Uterus (tissue), 2 donors: ENCODE results near the gene CDKAL1.

Experiments
- CTCF ChIP-seq, 4 experiments: fragments of 200-600 bp in 2 of 4; fragments of 450-650 bp in 2 of 4; sonication (generic) in 2 of 4; IDR thresholded peaks; one replicate each; pipeline ENCODE4 v1.5.1; 2016 to 2019; ENCODE audit warnings: antibody characterized with exemption in 4 of 4, mild to moderate bottlenecking in 2 of 4, moderate library complexity in 1 of 4
- POLR2A ChIP-seq, 2 donors: fragments of 450-650 bp; IDR thresholded peaks; one replicate each; pipeline ENCODE4 v1.6.1; 2016; ENCODE audit warnings: antibody characterized with exemption in 2 of 2, mild to moderate bottlenecking in 1 of 2, moderate library complexity in 1 of 2

DNA sequence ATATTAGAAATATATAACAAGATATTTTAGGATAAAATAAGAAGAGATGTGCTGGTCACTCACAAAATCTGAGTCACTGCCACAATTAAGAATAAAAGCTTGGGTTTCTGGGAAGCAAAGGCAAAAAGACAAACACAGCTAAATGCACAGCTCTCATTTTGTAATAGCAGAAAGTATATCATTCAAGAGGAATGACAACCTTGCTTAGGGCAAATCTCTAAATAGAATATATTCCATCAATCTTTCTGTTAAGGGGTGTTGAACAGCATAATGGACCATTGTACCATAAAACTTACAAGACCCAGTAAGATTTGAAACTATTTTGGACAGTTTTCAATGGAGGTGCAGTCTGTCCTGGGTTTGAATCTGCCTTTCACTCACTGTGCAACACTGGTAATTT is 594.3 kb downstream of the CDKAL1 start:
- no peak for TF ChIP-seq CTCF (IDR thresholded peaks at IDR 0.05)
- no peak for TF ChIP-seq POLR2A (IDR thresholded peaks at IDR 0.05)
